NCI-H82 treated with DMSO at 0.1 percent for 48 hours (cell line): ENCODE measurements around the gene B4GALNT1.
"Not testable (repeated sequence)": the region's sequence is repeated elsewhere in the genome, so short reads cannot be mapped to it uniquely, and the experiment has no call there.

ENCODE experiments used
- DNase-seq: peaks from one replicate; lab custom pipeline; 2025; ENCODE audit not compliant: unreplicated experiment; lab: John Stamatoyannopoulos, UW

Gene B4GALNT1

DNA sequence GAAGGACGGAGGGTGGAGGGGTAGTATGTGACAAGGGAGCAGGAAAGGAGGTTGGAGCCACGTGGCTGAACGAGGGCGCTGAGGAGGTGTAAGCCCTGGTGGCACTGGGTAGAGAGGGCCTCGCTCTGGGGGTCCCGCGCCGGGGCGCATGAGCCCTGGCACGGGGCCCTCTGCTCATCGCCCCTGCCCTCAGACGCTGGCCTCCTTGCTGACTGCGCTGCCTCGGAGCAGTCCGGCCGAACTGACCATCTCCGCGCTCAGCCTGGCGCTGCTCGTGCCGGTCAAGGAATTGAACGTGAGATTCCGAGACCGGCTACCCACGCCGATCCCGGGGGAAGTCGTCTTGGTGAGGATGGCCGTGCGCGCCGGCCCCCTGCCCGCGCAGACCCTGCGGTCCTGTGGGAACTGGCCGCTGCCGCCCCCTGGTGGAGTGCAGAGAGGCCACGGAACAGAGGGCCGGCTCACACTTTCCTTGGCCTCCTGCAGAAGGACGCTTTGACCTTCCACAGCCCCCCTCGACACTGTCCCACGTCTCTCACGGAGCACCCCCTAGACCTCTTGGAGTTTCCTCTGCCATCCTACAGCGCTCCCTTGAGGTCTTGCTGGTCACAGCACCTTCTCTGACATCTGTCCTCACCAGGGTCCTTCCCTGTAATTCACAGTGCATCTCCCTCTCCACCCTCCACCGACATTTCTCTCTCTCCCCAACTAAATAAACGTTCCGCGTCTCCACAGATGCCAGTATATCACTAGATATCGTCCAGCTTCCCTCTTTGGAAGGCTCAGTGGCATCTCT lies 11.3 kb downstream of the B4GALNT1 start:
- DNase-seq: no peak

- no peak for DNase-seq
Observed at GRCh38 chr12:57620936-57621496, 12.0 kb downstream of the B4GALNT1 start.

DNA sequence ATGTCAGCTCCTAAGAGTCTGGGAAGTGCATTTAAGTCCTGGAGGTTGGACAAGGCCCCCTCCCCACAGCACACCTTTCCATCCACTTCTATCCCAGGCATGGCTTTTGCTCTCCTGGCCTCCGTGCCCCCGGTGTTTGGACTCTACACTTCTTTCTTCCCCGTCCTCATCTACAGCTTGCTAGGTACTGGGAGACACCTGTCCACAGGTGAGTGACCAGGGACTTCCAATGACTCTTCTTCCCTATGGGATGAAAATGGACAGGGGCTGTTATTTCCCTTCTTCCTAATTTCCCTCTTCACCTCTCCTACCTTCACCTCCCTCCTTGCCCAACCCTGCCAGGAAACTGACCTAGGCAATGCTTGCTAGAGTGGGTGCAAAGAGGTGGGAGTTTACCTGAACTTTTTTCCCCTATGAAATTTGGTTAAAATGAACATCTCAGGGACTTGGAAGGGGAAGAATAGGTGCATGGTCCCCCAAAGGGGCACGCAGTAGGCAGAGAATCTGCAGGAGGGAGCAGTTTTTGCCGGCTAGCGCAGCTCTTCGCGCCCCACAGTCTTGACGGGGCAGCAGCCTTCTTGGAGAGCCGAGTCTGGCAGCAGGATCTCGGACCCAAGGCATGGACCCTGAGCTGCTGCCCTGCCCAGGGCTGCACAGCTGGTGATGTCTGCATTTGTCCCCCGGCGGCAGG lies 12.6 kb downstream of the B4GALNT1 start:
- DNase-seq: no peak

DNA sequence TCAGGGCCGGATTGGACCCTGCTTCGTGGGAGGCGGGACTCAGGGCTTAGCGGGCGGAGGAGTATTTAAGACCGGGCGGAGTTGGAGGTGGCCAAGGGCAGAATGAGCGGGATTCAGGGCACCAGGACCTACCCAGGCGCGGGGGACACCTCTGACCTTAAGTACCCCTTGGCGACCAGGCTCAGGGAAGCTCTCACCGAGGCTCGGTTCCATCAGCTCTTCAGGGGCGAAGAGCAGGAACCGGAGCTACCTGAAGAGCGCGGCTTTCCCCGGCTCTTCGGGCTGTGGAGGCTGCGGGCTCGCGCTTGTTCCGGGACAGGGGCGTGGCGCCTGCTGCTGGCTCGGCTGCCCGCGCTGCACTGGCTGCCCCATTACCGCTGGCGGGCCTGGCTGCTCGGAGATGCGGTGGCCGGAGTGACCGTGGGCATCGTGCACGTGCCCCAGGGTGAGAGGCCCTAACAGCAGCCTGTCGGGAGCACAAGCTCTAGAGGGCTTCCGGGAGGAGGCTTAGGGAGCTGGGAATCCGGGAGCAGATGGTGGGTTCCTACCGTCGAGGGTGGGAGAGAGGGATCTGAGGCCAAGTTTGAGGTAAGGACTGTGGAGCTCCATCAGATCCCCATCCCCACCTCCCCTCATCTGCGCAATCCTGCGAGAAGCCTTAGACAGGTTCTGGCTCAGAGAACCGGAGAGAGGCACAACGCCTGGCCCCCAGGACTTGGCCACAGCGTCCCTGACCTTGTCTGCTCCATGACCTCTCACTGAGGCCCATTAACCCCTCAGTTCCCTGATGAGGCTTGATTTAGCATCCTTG lies 13.4 kb downstream of the B4GALNT1 start:
- no peak for DNase-seq

DNA sequence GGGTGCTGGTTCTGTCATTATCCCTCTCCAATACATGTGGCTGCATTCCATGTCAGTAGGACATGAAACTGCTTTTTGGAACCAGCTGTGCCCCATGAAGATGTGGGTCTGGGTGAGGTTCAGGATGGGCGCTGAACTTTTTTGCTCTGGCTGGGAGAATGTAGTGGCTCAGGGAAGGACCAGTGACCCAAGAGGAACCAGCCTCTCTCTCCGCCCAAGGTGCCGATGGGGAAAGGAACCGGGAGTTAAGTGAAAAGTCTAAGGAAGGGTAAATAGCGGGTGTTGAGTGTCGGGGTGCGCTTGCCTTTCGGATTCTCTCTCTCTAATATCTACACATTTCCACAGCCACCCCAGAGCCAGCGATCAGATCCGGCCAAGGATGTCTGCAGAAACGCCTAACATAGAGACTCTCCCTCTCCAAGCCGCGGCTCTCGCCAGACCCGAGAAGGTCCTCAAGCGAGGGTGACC lies 14.0 kb downstream of the B4GALNT1 start:
- DNase-seq: no peak

- not testable (repeated sequence) for DNase-seq
Observed at GRCh38 chr12:57618431-57618830, 14.6 kb downstream of the B4GALNT1 start.

GRCh38 chr12:57617942-57618341 lies 15.1 kb downstream of the B4GALNT1 start:
- DNase-seq: no peak

- no peak for DNase-seq
Observed at GRCh38 chr12:57616383-57617101, 16.5 kb downstream of the B4GALNT1 start.

DNA sequence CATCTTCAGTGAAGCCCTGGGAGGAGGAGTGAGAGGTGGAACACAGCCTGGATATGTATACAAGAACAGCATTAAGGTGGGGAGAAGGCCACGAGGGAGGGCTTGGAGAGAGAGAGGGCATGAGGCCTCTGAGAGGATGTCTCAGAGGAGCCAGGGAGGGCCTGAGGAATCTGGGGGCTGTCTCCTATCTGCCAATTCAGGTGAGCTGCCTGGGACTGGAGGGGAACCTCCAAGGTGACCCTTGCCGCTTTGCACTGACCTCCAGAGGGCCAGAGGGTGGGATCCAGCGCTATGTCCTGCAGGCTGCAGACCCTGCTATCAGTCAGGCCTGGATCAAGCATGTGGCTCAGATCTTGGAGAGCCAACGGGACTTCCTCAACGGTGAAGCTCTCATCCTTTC lies 17.4 kb downstream of the B4GALNT1 start:
- DNase-seq: no peak

- DNase-seq: no peak
Observed at GRCh38 chr12:57614948-57615500, 18.0 kb downstream of the B4GALNT1 start.

DNA sequence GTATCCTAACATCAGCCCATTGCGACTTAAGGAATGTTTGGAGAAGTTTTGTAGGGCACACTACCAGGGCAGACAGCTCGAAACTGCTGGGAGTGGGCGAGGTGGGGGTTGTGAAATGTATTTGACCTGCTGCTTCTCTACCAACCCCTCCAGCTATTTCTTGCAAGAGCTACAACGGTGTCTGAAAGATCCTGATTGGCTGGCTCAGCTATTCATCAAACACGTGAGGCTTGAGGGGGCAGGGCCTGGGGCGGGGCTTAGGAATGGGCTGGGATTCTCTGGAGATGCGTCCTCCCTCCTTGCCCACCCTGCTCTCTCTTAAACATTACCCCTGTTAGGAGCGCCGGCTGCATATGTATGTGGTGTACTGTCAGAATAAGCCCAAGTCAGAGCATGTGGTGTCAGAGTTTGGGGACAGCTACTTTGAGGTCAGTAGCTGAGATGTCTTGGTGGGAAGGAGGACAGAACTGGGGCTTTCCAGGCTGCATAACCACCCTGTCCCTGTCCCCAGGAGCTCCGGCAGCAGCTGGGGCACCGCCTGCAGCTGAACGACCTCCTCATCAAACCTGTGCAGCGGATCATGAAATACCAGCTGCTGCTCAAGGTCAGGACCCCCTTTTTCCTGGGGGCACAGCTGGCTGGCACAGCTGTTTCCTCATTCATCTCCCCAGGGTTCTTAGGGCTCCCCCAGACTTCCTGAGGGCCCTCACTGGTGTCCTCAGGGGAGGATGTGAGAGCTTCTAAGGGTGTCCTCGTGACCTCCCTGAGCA lies 18.6 kb downstream of the B4GALNT1 start:
- no peak for DNase-seq

- DNase-seq: no peak
Observed at GRCh38 chr12:57613427-57614109, 19.4 kb downstream of the B4GALNT1 start.

- DNase-seq: peak; percentile 52
Observed at GRCh38 chr12:57612711-57613426, 20.1 kb downstream of the B4GALNT1 start.

DNA sequence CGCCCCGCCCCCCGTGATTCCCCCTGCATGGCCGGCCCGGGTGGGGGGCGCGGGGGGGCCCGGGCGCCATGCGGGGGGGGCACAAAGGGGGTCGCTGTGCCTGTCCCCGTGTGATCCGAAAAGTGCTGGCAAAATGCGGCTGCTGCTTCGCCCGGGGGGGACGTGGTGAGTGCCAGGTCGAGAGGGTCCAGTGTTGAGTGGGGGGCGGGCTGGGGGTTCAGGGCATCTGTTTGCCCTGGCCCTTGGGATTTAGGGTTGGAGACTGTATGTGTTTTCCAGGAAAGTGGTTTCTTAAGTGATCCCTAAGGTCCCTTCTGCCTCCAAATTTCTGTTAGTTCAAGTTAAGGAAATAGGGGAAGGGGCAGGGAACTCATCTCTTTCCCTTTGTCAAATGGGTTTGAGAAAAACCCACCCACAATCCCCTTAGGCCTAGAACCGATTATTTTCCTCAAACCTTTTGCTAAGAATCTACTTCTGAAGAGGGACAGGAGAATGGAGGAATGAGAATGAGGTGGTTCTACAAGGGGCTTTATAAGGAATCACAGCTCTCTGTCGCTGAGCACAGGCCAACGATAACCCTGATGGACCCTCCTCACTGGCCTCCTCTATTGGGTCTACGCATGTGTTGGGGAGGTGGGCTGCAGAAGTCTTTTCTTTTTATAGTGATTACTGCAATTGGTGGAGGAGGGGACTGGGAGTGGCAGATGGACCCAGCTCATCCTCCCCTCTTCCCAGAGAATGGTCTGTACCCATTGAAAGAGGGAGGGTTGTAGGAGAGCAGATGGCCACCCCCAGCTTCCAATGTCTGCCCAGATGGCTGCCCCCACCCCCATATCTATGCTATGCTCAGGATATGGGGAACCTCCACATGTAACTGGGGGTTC lies 20.9 kb downstream of the B4GALNT1 start:
- DNase-seq: peak; percentile 86

DNA sequence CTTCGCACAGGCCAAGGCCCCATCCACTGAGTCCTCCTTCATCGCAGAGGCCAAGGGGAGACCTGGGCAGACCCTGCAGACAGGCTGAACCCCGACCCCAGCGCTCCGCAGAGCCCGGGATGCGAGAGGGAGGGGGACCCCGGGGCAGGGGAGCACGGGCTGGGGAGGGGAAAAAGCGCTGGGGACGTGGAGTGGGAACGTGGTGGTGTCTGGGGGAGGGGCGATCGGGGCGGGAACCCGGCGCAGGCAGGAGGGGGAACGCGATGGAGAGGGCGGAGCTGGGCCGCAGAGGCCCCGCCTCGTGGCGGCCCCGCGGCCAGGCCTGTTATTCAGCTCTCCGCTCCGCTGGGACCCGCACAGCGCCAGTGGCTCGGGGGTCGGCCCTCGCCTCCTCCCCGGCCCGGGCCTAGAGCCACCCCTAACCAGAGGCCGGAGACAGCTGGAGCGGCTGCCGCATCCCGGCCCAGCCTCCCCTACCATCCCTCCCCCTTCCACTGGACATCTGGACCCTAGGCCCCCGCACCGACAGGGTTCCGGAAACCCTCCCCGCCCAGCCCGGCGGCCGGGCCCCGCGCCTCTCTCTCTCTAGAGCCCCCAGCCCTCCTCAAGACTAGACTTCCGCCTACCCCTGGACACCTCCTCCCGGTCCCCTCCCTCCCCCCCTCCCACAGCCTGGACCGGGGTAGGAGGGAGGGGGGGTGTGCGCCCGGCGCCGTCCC lies 21.7 kb downstream of the B4GALNT1 start, which contains the start of gene ARHGEF25:
ARHGEF25 (plus strand) TSS at position 328 of the 719 bp plus-strand sequence. CDS start 460 bp downstream, outside the sequence.
- DNase-seq: peak; percentile 79

- peak; percentile 46 for DNase-seq
Observed at GRCh38 chr12:57610554-57611107, 22.4 kb downstream of the B4GALNT1 start.
